Gastrocnemius medialis (tissue), 4 donors: ENCODE measurements around the gene ANKRD2. TPM values are rescaled to one million over a fixed set of nuclear protein-coding genes. Genes with fewer than 3 reads are reported as not detected.

ENCODE experiments used
- ATAC-seq, 2 donors: fragments of 150-250 bp; one replicate each; pipeline ENCODE4 v1.9.1; 2016
- DNase-seq, 2 donors: peaks; one replicate each; pipeline ENCODE4 v3.0.0-alpha.2; 2019
- H3K27ac ChIP-seq, 4 donors: fragments of 200-600 bp; sonication (generic); 1 replicate in 1 of 4; 2 replicates in 3 of 4; pipeline ENCODE4 v1.5.1; 2016 to 2018; ENCODE audit warnings: mild to moderate bottlenecking in 2 of 4, moderate library complexity in 1 of 4
- H3K27me3 ChIP-seq, 3 donors: fragments of 200-600 bp; sonication (generic) in 2 of 3; 1 replicate in 1 of 3; 2 replicates in 2 of 3; pipeline versions ENCODE4 v1.5.1 to v1.6.0; 2016 to 2019; ENCODE audit warnings: mild to moderate bottlenecking in 1 of 3, moderate library complexity in 1 of 3
- H3K36me3 ChIP-seq, 2 donors: fragments of 200-600 bp; sonication (generic) in 1 of 2; one replicate each; pipeline ENCODE4 v1.5.1; 2017 to 2018
- H3K4me1 ChIP-seq, 2 donors: fragments of 200-600 bp; sonication (generic) in 1 of 2; one replicate each; pipeline ENCODE4 v1.5.1; 2016 to 2017; ENCODE audit warnings: mild to moderate bottlenecking in 2 of 2
- H3K4me3 ChIP-seq, 4 donors: fragments of 200-600 bp; sonication (generic) in 3 of 4; 1 replicate in 1 of 4; 2 replicates in 3 of 4; pipeline ENCODE4 v1.5.1; 2016 to 2019; ENCODE audit warnings: mild to moderate bottlenecking in 2 of 4
- H3K9me3 ChIP-seq, 3 donors: fragments of 200-600 bp; sonication (generic) in 2 of 3; 1 replicate in 1 of 3; 2 replicates in 2 of 3; pipeline ENCODE4 v1.5.1; 2016 to 2019
- CTCF ChIP-seq, 5 experiments: fragments of 450-650 bp in 3 of 5; fragments of 200-600 bp in 2 of 5; sonication (generic) in 2 of 5; IDR thresholded peaks in 4 of 5; conservative IDR thresholded peaks in 1 of 5; 1 replicate in 4 of 5; 2 replicates in 1 of 5; pipeline ENCODE4 v1.5.1; 2016 to 2019; ENCODE audit warnings: antibody characterized with exemption in 5 of 5, mild to moderate bottlenecking in 3 of 5, moderate library complexity in 3 of 5
- POLR2A ChIP-seq, 2 donors: fragments of 450-650 bp; IDR thresholded peaks; one replicate each; pipeline ENCODE4 v1.6.1; 2017; ENCODE audit warnings: antibody characterized with exemption in 2 of 2, mild to moderate bottlenecking in 2 of 2, moderate library complexity in 2 of 2
- in situ Hi-C, 4 donors: fragments of 200-750 bp; cut with MboI; loops; one replicate each; pipeline versions ENCODE4 v1.15.0 to v1.8.0; 2017; ENCODE audit warnings: low sequenced_read_pairs in 4 of 4
- intact Hi-C: fragments of 100-400 bp; cut with DNase I; formaldehyde crosslinking; loops from one replicate; pipeline ENCODE4 v1.15.1; 2023; ENCODE audit warnings: low total_unique reads
- total RNA-seq, 4 donors: library from RNA; depleted of rRNA; stranded (reverse); fragments of >200 nt; gene quantifications; one replicate each; pipeline versions ENCODE4 v1.1.0 to v1.2.3, GENCODE V29; 2016

Gene ANKRD2
- total RNA-seq, 4 donors from 2014 or later = 105 to 1,024 (median 853) TPM

GRCh38 chr10:97577701-97578100, 5.1 kb downstream of the ANKRD2 start:
- intact Hi-C loops = no loop called here
- Histone ChIP-seq H3K9me3 (no peaks in the 10 kb centered on the region), H3K27ac (peak overlapping the region; percentile 90 to 92 (median 91)), H3K4me1 (peaks cover 28 to 30% of the 10 kb centered on the region in 2 donors), H3K36me3 (peaks cover 0 to 21% of the 10 kb centered on the region in 2 donors), H3K27me3 (no peaks in the 10 kb centered on the region), H3K4me3 (no peak overlapping the region)
- TF ChIP-seq CTCF (IDR thresholded peaks at IDR 0.05 in 4 of 5, conservative IDR thresholded peaks at IDR 0.05 in 1 of 5) = no peak
- TF ChIP-seq POLR2A (IDR thresholded peaks at IDR 0.05) = no peak
- ATAC-seq = no peak
- DNase-seq = no peak
- in situ Hi-C loops = no loop called here

- TF ChIP-seq CTCF (IDR thresholded peaks at IDR 0.05 in 4 of 5, conservative IDR thresholded peaks at IDR 0.05 in 1 of 5) (no peak), POLR2A (IDR thresholded peaks at IDR 0.05) (no peak)
- Histone ChIP-seq H3K9me3 (no peaks in the 10 kb centered on the region), H3K36me3 (peaks cover 0 to 21% of the 10 kb centered on the region in 2 donors), H3K27ac (peak overlapping the region; percentile 90 to 92 (median 91)), H3K4me3 (no peak overlapping the region), H3K27me3 (no peaks in the 10 kb centered on the region), H3K4me1 (peaks cover 27% of the 10 kb centered on the region in 2 donors)
- no peak for ATAC-seq
- intact Hi-C loops = no loop called here
- in situ Hi-C loops = no loop called here
- DNase-seq = no peak
Observed at GRCh38 chr10:97578171-97578844, 5.7 kb downstream of the ANKRD2 start.

- in situ Hi-C loops = no loop called here
- peak overlapping the region; percentile 54 to 92 (median 76) for H3K27ac ChIP-seq
- peaks cover 0 to 21% of the 10 kb centered on the region in 2 donors for H3K36me3 ChIP-seq
- no peak overlapping the region for H3K4me3 ChIP-seq
- TF ChIP-seq POLR2A (IDR thresholded peaks at IDR 0.05) (no peak), CTCF (IDR thresholded peaks at IDR 0.05 in 4 of 5, conservative IDR thresholded peaks at IDR 0.05 in 1 of 5) (no peak)
- H3K27me3 ChIP-seq = no peaks in the 10 kb centered on the region
- H3K9me3 ChIP-seq = no peaks in the 10 kb centered on the region
- H3K4me1 ChIP-seq = peaks cover 12 to 27% of the 10 kb centered on the region in 2 donors
- ATAC-seq = no peak
- intact Hi-C loops = no loop called here
- DNase-seq = no peak
Observed at GRCh38 chr10:97580421-97581367, 8.1 kb downstream of the ANKRD2 start.

- no peak for TF ChIP-seq POLR2A (IDR thresholded peaks at IDR 0.05)
- no peak for TF ChIP-seq CTCF (IDR thresholded peaks at IDR 0.05 in 4 of 5, conservative IDR thresholded peaks at IDR 0.05 in 1 of 5)
- H3K27me3 ChIP-seq = no peaks in the 10 kb centered on the region
- H3K27ac ChIP-seq = peak overlapping the region; percentile 83 to 94 (median 92)
- intact Hi-C loops = no loop called here
- H3K4me1 ChIP-seq = peaks cover 6 to 24% of the 10 kb centered on the region in 2 donors
- DNase-seq = no peak
- H3K36me3 ChIP-seq = peaks cover 0 to 17% of the 10 kb centered on the region in 2 donors
- no peak for ATAC-seq
- H3K4me3 ChIP-seq = no peak overlapping the region
- in situ Hi-C loops = no loop called here
- H3K9me3 ChIP-seq = no peaks in the 10 kb centered on the region
Observed at GRCh38 chr10:97582169-97582568, 9.6 kb downstream of the ANKRD2 start.
